Endothelial cell of umbilical vein (primary cell): ENCODE data around the gene COL6A3.

ENCODE experiments used
- CTCF ChIP-seq, 2 donors: IDR thresholded peaks; 1 replicate in 1 of 2; 2 replicates in 1 of 2; pipeline ENCODE4 v1.5.1; 2011; ENCODE audit warnings: low read length in 2 of 2, mild to moderate bottlenecking in 2 of 2, moderate library complexity in 2 of 2, control low read depth in 1 of 2, inconsistent platforms in 1 of 2, low read depth in 1 of 2; ENCODE audit not compliant: insufficient read depth in 1 of 2; ENCODE audit errors: extremely low read depth in 1 of 2
- EZH2 ChIP-seq: IDR thresholded peaks from 2 replicates; pipeline ENCODE4 v1.6.1; 2012; ENCODE audit warnings: borderline replicate concordance, low read depth, mild to moderate bottlenecking, moderate library complexity, low read length, inconsistent platforms; ENCODE audit not compliant: severe bottlenecking
- POLR2A ChIP-seq: IDR thresholded peaks from 2 replicates; pipeline ENCODE4 v1.6.1; 2012; ENCODE audit warnings: low read depth, mild to moderate bottlenecking, control low read depth, low read length
- POLR2AphosphoS5 ChIP-seq: IDR thresholded peaks from 2 replicates; pipeline ENCODE4 v1.6.1; 2012; ENCODE audit warnings: low read depth, mild to moderate bottlenecking, control low read depth, low read length, moderate library complexity; ENCODE audit not compliant: insufficient read depth

- TF ChIP-seq POLR2AphosphoS5 = no peak
- no peak for TF ChIP-seq CTCF (IDR thresholded peaks at IDR 0.05; ENCODE audit: extremely low read depth in 1 of 2, insufficient read depth in 1 of 2, low read depth in 1 of 2, low read length in 2 of 2)
- no peak for TF ChIP-seq POLR2A
- no peak for TF ChIP-seq EZH2
Observed at GRCh38 chr2:237418300-237418699, 4.3 kb upstream of the COL6A3 start.
